Calu3 (cell line): ENCODE measurements around the gene GOLGA7B. TPM values are rescaled to one million over a fixed set of nuclear protein-coding genes. Genes with fewer than 3 reads are reported as not detected.

Source experiments
- BruUV-seq: library from RNA; stranded (reverse); fragments of 400-500 nt; replicated peaks from 2 replicates; lab custom pipeline; 2021; lab: Mats Ljungman, UMichigan
- CTCF ChIA-PET: fragments of 300-600 bp; sonication (Branson Sonifier 250); formaldehyde crosslinking; loops from one replicate; lab custom pipeline; 2022; ENCODE audit warnings: antibody characterized with exemption; lab: Charles Lee
- DNase-seq: peaks from one replicate; pipeline ENCODE4 v3.0.0; 2022
- H3K27ac Mint-ChIP-seq: one replicate; pipeline ENCODE4 v1.8.0; 2022; ENCODE audit warnings: mixed read lengths; ENCODE audit not compliant: unreplicated experiment
- H3K27me3 Mint-ChIP-seq: one replicate; pipeline ENCODE4 v1.8.0; 2022; ENCODE audit warnings: mixed read lengths; ENCODE audit not compliant: unreplicated experiment
- H3K36me3 Mint-ChIP-seq: one replicate; pipeline ENCODE4 v1.8.0; 2022; ENCODE audit warnings: mild to moderate bottlenecking, moderate library complexity, mixed read lengths; ENCODE audit not compliant: insufficient read depth, unreplicated experiment
- H3K4me1 Mint-ChIP-seq: one replicate; pipeline ENCODE4 v1.8.0; 2022; ENCODE audit warnings: mild to moderate bottlenecking, low read depth, mixed read lengths; ENCODE audit not compliant: unreplicated experiment
- H3K4me3 Mint-ChIP-seq: one replicate; pipeline ENCODE4 v1.8.0; 2022; ENCODE audit warnings: mild to moderate bottlenecking, low read depth, moderate library complexity, mixed read lengths; ENCODE audit not compliant: unreplicated experiment
- H3K9me3 Mint-ChIP-seq: one replicate; pipeline ENCODE4 v1.8.0; 2022; ENCODE audit warnings: low read depth, mixed read lengths; ENCODE audit not compliant: unreplicated experiment
- CTCF ChIP-seq: fragments of 200-600 bp; IDR thresholded peaks from one replicate; pipeline ENCODE4 v1.8.0; 2022; ENCODE audit warnings: antibody characterized with exemption; ENCODE audit not compliant: unreplicated experiment
- intact Hi-C: fragments of 100-400 bp; cut with micrococcal nuclease; formaldehyde crosslinking; loops from one replicate; pipeline ENCODE4 v1.10.0; 2022; ENCODE audit not compliant: unreplicated experiment
- total RNA-seq: library from RNA; stranded (reverse); gene quantifications from 2 replicates; pipeline ENCODE4 v1.2.3, GENCODE V29; 2022

GOLGA7B gene
- total RNA-seq, 1 experiment from 2014 or later: 1.0 TPM

- intact Hi-C loops: no loop called here
- Mint-ChIP-seq H3K27me3 (no peaks in the 10 kb centered on the region), H3K4me1 (no peaks in the 10 kb centered on the region), H3K36me3 (no peaks in the 10 kb centered on the region), H3K27ac (no peak overlapping the region), H3K9me3 (no peaks in the 10 kb centered on the region), H3K4me3 (no peak overlapping the region)
- CTCF ChIA-PET: no interaction called here
- no peak for TF ChIP-seq CTCF
- BruUV-seq: no TSS peak
- no peak for DNase-seq
Observed at GRCh38 chr10:97894092-97894491, 44.4 kb downstream of the GOLGA7B start.

- no peak overlapping the region for H3K27ac Mint-ChIP-seq
- no peaks in the 10 kb centered on the region for H3K9me3 Mint-ChIP-seq
- H3K27me3 Mint-ChIP-seq: no peaks in the 10 kb centered on the region
- DNase-seq: no peak
- no peak for TF ChIP-seq CTCF
- H3K4me3 Mint-ChIP-seq: no peak overlapping the region
- H3K36me3 Mint-ChIP-seq: no peaks in the 10 kb centered on the region
- BruUV-seq: no TSS peak
- CTCF ChIA-PET: no interaction called here
- intact Hi-C loops: no loop called here
- no peaks in the 10 kb centered on the region for H3K4me1 Mint-ChIP-seq
Observed at GRCh38 chr10:97895084-97895483, 45.4 kb downstream of the GOLGA7B start.

- Mint-ChIP-seq H3K4me3 (no peak overlapping the region), H3K4me1 (no peaks in the 10 kb centered on the region), H3K27ac (no peak overlapping the region), H3K9me3 (no peaks in the 10 kb centered on the region), H3K27me3 (no peaks in the 10 kb centered on the region), H3K36me3 (no peaks in the 10 kb centered on the region)
- no peak for DNase-seq
- CTCF ChIA-PET: no interaction called here
- no peak for TF ChIP-seq CTCF
- BruUV-seq: no TSS peak
- intact Hi-C loops: no loop called here
Observed at GRCh38 chr10:97895915-97896314, 46.3 kb downstream of the GOLGA7B start.

- BruUV-seq: no TSS peak
- no peak for TF ChIP-seq CTCF
- intact Hi-C loops: no loop called here
- Mint-ChIP-seq H3K36me3 (no peaks in the 10 kb centered on the region), H3K4me1 (no peaks in the 10 kb centered on the region), H3K27ac (no peak overlapping the region), H3K4me3 (no peak overlapping the region), H3K27me3 (no peaks in the 10 kb centered on the region), H3K9me3 (no peaks in the 10 kb centered on the region)
- CTCF ChIA-PET: no interaction called here
- no peak for DNase-seq
Observed at GRCh38 chr10:97896756-97897358, 47.2 kb downstream of the GOLGA7B start.
